ENCODE data around the gene GASK1B. TPM values are rescaled to one million over a fixed set of nuclear protein-coding genes. Genes with fewer than 3 reads are reported as not detected.

The GASK1B gene
- total RNA-seq, 2 donors from 2014 or later, result 49.9 to 56.9 TPM

DNA sequence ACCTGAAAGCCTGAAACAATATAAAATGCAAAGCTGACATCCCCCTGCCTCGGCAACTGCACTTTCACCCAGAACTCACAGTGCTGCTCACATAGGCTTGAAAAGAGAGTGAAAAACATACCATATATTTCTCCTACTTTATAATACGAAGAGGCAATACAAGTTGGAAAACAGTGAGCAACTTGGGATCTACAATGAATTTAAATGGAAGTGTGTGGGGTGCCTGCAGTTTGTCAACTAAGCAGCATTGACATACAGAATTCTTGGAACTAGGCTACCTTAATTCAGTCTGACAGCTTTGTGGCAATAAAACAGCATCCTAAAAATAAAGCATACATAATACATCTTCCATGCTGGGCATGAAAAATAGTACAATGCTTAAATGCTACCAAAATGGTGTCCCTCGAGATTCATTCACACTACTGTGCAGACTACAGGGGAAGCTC is 8.0 kb downstream of the GASK1B start:
- DNase-seq (ENCODE audit: low spot score), result no peak
- Histone ChIP-seq H3K27ac (peak overlapping the region; percentile 86 to 88), H3K27me3 (no peaks in the 10 kb centered on the region), H3K4me1 (peaks cover 0 to 61% of the 10 kb centered on the region in 2 donors), H3K9me3 (no peaks in the 10 kb centered on the region), H3K4me3 (peak overlapping the region; percentile 5 to 69), H3K36me3 (no peaks in the 10 kb centered on the region)
- TF ChIP-seq, protein P1, sequence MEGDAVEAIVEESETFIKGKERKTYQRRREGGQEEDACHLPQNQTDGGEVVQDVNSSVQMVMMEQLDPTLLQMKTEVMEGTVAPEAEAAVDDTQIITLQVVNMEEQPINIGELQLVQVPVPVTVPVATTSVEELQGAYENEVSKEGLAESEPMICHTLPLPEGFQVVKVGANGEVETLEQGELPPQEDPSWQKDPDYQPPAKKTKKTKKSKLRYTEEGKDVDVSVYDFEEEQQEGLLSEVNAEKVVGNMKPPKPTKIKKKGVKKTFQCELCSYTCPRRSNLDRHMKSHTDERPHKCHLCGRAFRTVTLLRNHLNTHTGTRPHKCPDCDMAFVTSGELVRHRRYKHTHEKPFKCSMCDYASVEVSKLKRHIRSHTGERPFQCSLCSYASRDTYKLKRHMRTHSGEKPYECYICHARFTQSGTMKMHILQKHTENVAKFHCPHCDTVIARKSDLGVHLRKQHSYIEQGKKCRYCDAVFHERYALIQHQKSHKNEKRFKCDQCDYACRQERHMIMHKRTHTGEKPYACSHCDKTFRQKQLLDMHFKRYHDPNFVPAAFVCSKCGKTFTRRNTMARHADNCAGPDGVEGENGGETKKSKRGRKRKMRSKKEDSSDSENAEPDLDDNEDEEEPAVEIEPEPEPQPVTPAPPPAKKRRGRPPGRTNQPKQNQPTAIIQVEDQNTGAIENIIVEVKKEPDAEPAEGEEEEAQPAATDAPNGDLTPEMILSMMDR (IDR thresholded peaks at IDR 0.05), result no peak

- peaks cover 0 to 68% of the 10 kb centered on the region in 2 donors for H3K4me1 ChIP-seq
Observed at GRCh38 chr4:158163941-158164767, 8.7 kb downstream of the GASK1B start.

DNA sequence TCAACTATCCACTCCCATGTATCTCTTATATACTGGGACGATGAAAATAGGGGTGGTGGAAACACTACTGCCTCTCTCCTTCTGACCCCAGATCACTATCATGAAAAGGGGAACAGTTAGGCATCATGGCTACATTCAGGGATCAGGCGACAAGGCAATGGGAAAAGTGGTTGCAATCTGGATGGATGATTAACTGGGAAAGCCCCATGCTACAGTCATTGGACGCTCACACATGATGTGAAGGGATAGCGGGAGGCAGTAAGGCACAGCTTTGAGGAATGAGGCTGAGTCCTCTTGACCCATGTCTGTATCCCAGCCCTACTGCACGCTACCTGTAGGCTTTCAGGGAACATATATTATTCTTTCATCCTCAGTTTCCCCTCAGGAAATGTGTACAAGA is 10.2 kb downstream of the GASK1B start:
- H3K36me3 ChIP-seq, result no peaks in the 10 kb centered on the region
- TF ChIP-seq, protein P1 (IDR thresholded peaks at IDR 0.05), result no peak
- peaks cover 0 to 80% of the 10 kb centered on the region in 2 donors for H3K4me1 ChIP-seq
- H3K4me3 ChIP-seq, result no peak overlapping the region
- H3K27ac ChIP-seq, result peak overlapping the region; percentile 52 to 63
- no peaks in the 10 kb centered on the region for H3K27me3 ChIP-seq
- DNase-seq (ENCODE audit: low spot score), result no peak
- H3K9me3 ChIP-seq, result no peaks in the 10 kb centered on the region

More at GRCh38 chr4:158163941-158164767, 8.7 kb downstream of the GASK1B start:
- Histone ChIP-seq H3K27me3 (no peaks in the 10 kb centered on the region), H3K27ac (peak overlapping the region; percentile 86 to 88), H3K9me3 (no peaks in the 10 kb centered on the region), H3K36me3 (no peaks in the 10 kb centered on the region), H3K4me3 (peak overlapping the region; percentile 5 to 69)
- DNase-seq (ENCODE audit: low spot score), result no peak
- TF ChIP-seq, protein P1 (IDR thresholded peaks at IDR 0.05), result no peak

DNA sequence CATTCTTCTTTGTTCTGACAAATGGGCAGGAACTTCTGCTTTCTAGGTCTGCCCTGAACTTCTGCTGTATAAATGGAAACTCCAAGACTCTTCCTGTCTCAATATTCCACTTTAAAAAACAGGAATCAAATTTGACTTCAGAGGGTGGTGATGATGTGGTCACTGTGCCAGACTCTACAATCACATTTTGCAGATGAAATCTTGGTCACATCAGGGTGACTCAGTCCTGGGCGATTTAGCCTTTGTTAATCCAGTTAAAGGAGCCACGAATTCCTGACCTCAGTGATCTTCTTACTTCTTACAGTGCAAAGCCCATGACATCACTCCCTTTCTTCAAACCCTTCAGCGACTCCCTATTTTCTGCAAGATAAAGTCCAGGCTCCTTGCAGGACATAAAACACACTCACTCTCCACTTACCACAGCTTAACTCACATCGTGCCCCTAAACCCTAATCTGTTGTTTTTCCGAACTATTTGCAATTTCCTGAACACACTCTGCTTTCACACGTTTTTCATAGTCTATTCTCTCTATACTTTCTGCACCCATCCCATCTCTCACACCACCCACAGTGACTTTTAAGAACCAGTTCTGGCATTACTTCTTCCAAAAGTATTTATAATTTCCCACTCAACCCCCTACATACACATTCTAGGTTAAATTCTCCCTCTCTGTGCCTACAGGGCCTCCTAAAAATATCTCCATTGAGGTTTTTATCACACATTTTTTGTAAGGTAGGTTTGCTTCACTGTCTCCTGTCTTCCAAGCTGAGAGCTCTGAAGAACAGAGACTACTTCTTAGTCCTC is 11.1 kb downstream of the GASK1B start:
- peak overlapping the region; percentile 52 to 63 for H3K27ac ChIP-seq
- H3K27me3 ChIP-seq, result no peaks in the 10 kb centered on the region
- no peaks in the 10 kb centered on the region for H3K9me3 ChIP-seq
- H3K4me1 ChIP-seq, result peaks cover 0 to 82% of the 10 kb centered on the region in 2 donors
- no peak overlapping the region for H3K4me3 ChIP-seq
- peak; percentile 83 for DNase-seq (ENCODE audit: low spot score)
- H3K36me3 ChIP-seq, result no peaks in the 10 kb centered on the region
- TF ChIP-seq, protein P1 (IDR thresholded peaks at IDR 0.05), result no peak

DNA sequence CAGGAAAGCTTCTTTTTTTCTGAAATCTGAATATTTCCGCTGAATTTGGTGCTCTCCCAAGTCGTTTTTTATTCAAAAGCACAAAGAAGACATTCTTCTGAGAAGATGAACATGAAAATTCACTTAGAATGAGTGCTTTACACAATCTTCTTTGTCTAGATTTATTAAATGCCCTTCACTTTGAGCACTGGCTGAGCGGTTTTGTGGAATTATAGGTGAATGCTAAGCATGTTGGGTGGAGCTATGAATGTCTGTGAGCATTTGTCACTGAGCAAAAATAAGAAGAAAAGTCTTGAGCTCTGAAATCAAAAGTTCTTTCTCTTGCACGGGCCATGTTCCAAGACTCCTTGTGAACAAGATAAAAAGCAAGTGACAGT is 13.1 kb downstream of the GASK1B start:
- H3K9me3 ChIP-seq, result no peaks in the 10 kb centered on the region
- TF ChIP-seq, protein P1 (IDR thresholded peaks at IDR 0.05), result no peak
- peaks cover 0 to 68% of the 10 kb centered on the region in 2 donors for H3K4me1 ChIP-seq
- no peaks in the 10 kb centered on the region for H3K27me3 ChIP-seq
- no peak for DNase-seq (ENCODE audit: low spot score)
- peak overlapping the region; percentile 6 to 52 for H3K27ac ChIP-seq
- no peaks in the 10 kb centered on the region for H3K36me3 ChIP-seq
- no peak overlapping the region for H3K4me3 ChIP-seq

Measured in right atrium auricular region (tissue), 2 donors.